BJ (cell line): ENCODE measurements around the gene GABRB3. TPM values are rescaled to one million over a fixed set of nuclear protein-coding genes. Genes with fewer than 3 reads are reported as not detected.

Experiments used
- CTCF ChIA-PET: fragments of 350-600 bp; formaldehyde crosslinking; extraction: SDS; loops from one replicate; lab custom pipeline; 2021; ENCODE audit warnings: antibody characterized with exemption, inconsistent platforms; lab: Yijun Ruan, JAX
- POLR2A ChIA-PET: fragments of 300-600 bp; sonication (Branson Sonifier 250); formaldehyde crosslinking; extraction: SDS; loops from one replicate; lab custom pipeline; 2021; ENCODE audit warnings: antibody characterized with exemption; lab: Charles Lee
- DNase-seq: peaks from one replicate; pipeline ENCODE4 v3.0.0-alpha.2; 2011; ENCODE audit warnings: low read depth
- H3K27me3 ChIP-seq: 2 replicates; pipeline ENCODE4 v1.6.0; 2011; ENCODE audit warnings: low read length; ENCODE audit not compliant: control insufficient read depth, insufficient read depth
- H3K36me3 ChIP-seq: 2 replicates; pipeline ENCODE4 v1.5.1; 2011; ENCODE audit warnings: low read length; ENCODE audit not compliant: control insufficient read depth, insufficient read depth
- H3K4me3 ChIP-seq: 2 replicates; pipeline ENCODE4 v1.5.1; 2011; ENCODE audit warnings: low read depth, mild to moderate bottlenecking, control low read depth, low read length
- CTCF ChIP-seq: IDR thresholded peaks from 2 replicates; pipeline ENCODE4 v1.5.1; 2011; ENCODE audit warnings: low read depth, mild to moderate bottlenecking, control low read depth, inconsistent platforms, low read length, moderate library complexity; ENCODE audit not compliant: insufficient read depth
- polyA plus RNA-seq: library from polyadenylated mRNA; depleted of rRNA; stranded (reverse); fragments of >200 nt; gene quantifications from 2 replicates; pipeline ENCODE4 v1.2.3, GENCODE V29; 2011

Gene GABRB3
- polyA plus RNA-seq, 1 experiment, result 2.3 TPM

- H3K27me3 ChIP-seq, result no peaks in the 10 kb centered on the region
- CTCF ChIA-PET, result no interaction called here
- no peak for DNase-seq
- no peak for TF ChIP-seq CTCF
- POLR2A ChIA-PET, result no interaction called here
- no peak overlapping the region for H3K4me3 ChIP-seq
- H3K36me3 ChIP-seq, result no peaks in the 10 kb centered on the region
These were observed 90.2 kb downstream of the GABRB3 start for GRCh38 chr15:26682598-26683164.

- no peak for DNase-seq
- no peaks in the 10 kb centered on the region for H3K27me3 ChIP-seq
- H3K4me3 ChIP-seq, result no peak overlapping the region
- ChIA-PET CTCF (no interaction called here), POLR2A (no interaction called here)
- TF ChIP-seq CTCF, result no peak
- H3K36me3 ChIP-seq, result no peaks in the 10 kb centered on the region
These were observed 92.9 kb downstream of the GABRB3 start for GRCh38 chr15:26679927-26680326.

- no peak for DNase-seq
- no peak for TF ChIP-seq CTCF
- Histone ChIP-seq H3K27me3 (no peaks in the 10 kb centered on the region), H3K36me3 (no peaks in the 10 kb centered on the region), H3K4me3 (no peak overlapping the region)
- ChIA-PET POLR2A (no interaction called here), CTCF (no interaction called here)
These were observed 96.8 kb downstream of the GABRB3 start for GRCh38 chr15:26676115-26676514.

- POLR2A ChIA-PET, result no interaction called here
- CTCF ChIA-PET, result no interaction called here
- no peak for TF ChIP-seq CTCF
These were observed 98.4 kb downstream of the GABRB3 start for GRCh38 chr15:26674467-26674866.

GRCh38 chr15:26673445-26673844 is 99.4 kb downstream of the GABRB3 start:
- ChIA-PET CTCF (no interaction called here), POLR2A (no interaction called here)
- H3K27me3 ChIP-seq, result no peaks in the 10 kb centered on the region
- no peak for DNase-seq
- no peaks in the 10 kb centered on the region for H3K36me3 ChIP-seq
- no peak overlapping the region for H3K4me3 ChIP-seq
- TF ChIP-seq CTCF, result no peak

More at GRCh38 chr15:26674467-26674866, 98.4 kb downstream of the GABRB3 start:
- Histone ChIP-seq H3K36me3 (no peaks in the 10 kb centered on the region), H3K27me3 (no peaks in the 10 kb centered on the region), H3K4me3 (no peak overlapping the region)
- DNase-seq, result no peak
